ENCODE results near the gene NUMA1. TPM values are rescaled to one million over a fixed set of nuclear protein-coding genes. Genes with fewer than 3 reads are reported as not detected.

Gene NUMA1
- total and polyA plus RNA-seq, 2 experiments from 2014 or later = 119 to 417 TPM

GRCh38 chr11:72100009-72100408 lies 19.7 kb upstream of the NUMA1 start:
- peaks cover 15% of the 10 kb centered on the region for H3K36me3 ChIP-seq
- H3K4me3 ChIP-seq = no peak overlapping the region
- no peaks in the 10 kb centered on the region for H3K9me3 ChIP-seq (ENCODE audit: low read depth)
- H3K27ac ChIP-seq = no peak overlapping the region
- H3K27me3 ChIP-seq = no peaks in the 10 kb centered on the region
- no peak for TF ChIP-seq CTCF (IDR thresholded peaks at IDR 0.05; ENCODE audit: low read depth, low read length)
- peaks cover 10% of the 10 kb centered on the region for H3K4me1 ChIP-seq (ENCODE audit: low read depth)
- DNase-seq (ENCODE audit: low read depth in 1 of 2, low spot score in 1 of 2) = no peak

GRCh38 chr11:72098741-72099140 lies 18.4 kb upstream of the NUMA1 start:
- Histone ChIP-seq H3K9me3 (ENCODE audit: low read depth) (no peaks in the 10 kb centered on the region), H3K4me1 (ENCODE audit: low read depth) (peaks cover 9% of the 10 kb centered on the region), H3K27me3 (no peaks in the 10 kb centered on the region), H3K27ac (no peak overlapping the region), H3K4me3 (no peak overlapping the region), H3K36me3 (peaks cover 20% of the 10 kb centered on the region)
- no peak for DNase-seq (ENCODE audit: low read depth in 1 of 2, low spot score in 1 of 2)
- TF ChIP-seq CTCF (IDR thresholded peaks at IDR 0.05; ENCODE audit: low read depth, low read length) = no peak

- Histone ChIP-seq H3K36me3 (peaks cover 4% of the 10 kb centered on the region), H3K4me3 (no peak overlapping the region), H3K27ac (peak overlapping the region; percentile 23), H3K9me3 (ENCODE audit: low read depth) (no peaks in the 10 kb centered on the region), H3K27me3 (no peaks in the 10 kb centered on the region), H3K4me1 (ENCODE audit: low read depth) (no peaks in the 10 kb centered on the region)
- TF ChIP-seq CTCF (IDR thresholded peaks at IDR 0.05; ENCODE audit: low read depth, low read length) = peak; percentile 81
- DNase-seq (ENCODE audit: low read depth in 1 of 2, low spot score in 1 of 2) = peak; percentile 74 to 76
Measured at GRCh38 chr11:72091292-72091691, 10.9 kb upstream of the NUMA1 start.

GRCh38 chr11:72088076-72088808 lies 7.9 kb upstream of the NUMA1 start:
- no peak for TF ChIP-seq CTCF (IDR thresholded peaks at IDR 0.05; ENCODE audit: low read depth, low read length)
- Histone ChIP-seq H3K27me3 (no peaks in the 10 kb centered on the region), H3K4me1 (ENCODE audit: low read depth) (no peaks in the 10 kb centered on the region), H3K4me3 (no peak overlapping the region), H3K27ac (no peak overlapping the region), H3K9me3 (ENCODE audit: low read depth) (no peaks in the 10 kb centered on the region), H3K36me3 (no peaks in the 10 kb centered on the region)
- no peak for DNase-seq (ENCODE audit: low read depth in 1 of 2, low spot score in 1 of 2)

- H3K36me3 ChIP-seq = no peaks in the 10 kb centered on the region
- H3K27ac ChIP-seq = no peak overlapping the region
- no peak for TF ChIP-seq CTCF (IDR thresholded peaks at IDR 0.05; ENCODE audit: low read depth, low read length)
- no peaks in the 10 kb centered on the region for H3K9me3 ChIP-seq (ENCODE audit: low read depth)
- no peak overlapping the region for H3K4me3 ChIP-seq
- no peaks in the 10 kb centered on the region for H3K4me1 ChIP-seq (ENCODE audit: low read depth)
- no peak for DNase-seq (ENCODE audit: low read depth in 1 of 2, low spot score in 1 of 2)
- no peaks in the 10 kb centered on the region for H3K27me3 ChIP-seq
Measured at GRCh38 chr11:72085621-72086351, 5.4 kb upstream of the NUMA1 start.
